SK-N-SH treated with all-trans-retinoic acid at 6 μM for 48 hours (cell line): ENCODE data around the gene LPP.
"Not testable (repeated sequence)": the region's sequence is repeated elsewhere in the genome, so short reads cannot be mapped to it uniquely, and the experiment has no call there.

ENCODE experiments used
- ATAC-seq: fragments of 200-7000 bp; cut with Tn5 transposase; 3 replicates; pipeline ENCODE4 v1.9.1; 2020; ENCODE audit warnings: mild to moderate bottlenecking, moderate library complexity
- ARNTL ChIP-seq: fragments of 450-650 bp; formaldehyde crosslinking; IDR thresholded peaks from 2 replicates; pipeline ENCODE4 v1.5.0; 2020; ENCODE audit warnings: low read depth, mild to moderate bottlenecking, moderate library complexity, borderline replicate concordance
- BACH2 ChIP-seq: fragments of 250-450 bp; sonication (Bioruptor Pico); IDR thresholded peaks from 2 replicates; pipeline ENCODE4 v1.9.0; 2021; ENCODE audit warnings: mild to moderate bottlenecking, borderline replicate concordance
- CSRNP3 ChIP-seq: fragments of 250-450 bp; sonication (Bioruptor Pico); IDR thresholded peaks from 2 replicates; pipeline ENCODE4 v1.5.1; 2021; ENCODE audit warnings: mild to moderate bottlenecking, moderate library complexity
- GLIS3 ChIP-seq: fragments of 250-450 bp; sonication (Bioruptor Pico); IDR thresholded peaks from 2 replicates; pipeline ENCODE4 v1.5.0; 2020; ENCODE audit warnings: mild to moderate bottlenecking, moderate library complexity
- ISL1 ChIP-seq: fragments of 250-450 bp; sonication (Bioruptor Pico); IDR thresholded peaks from 2 replicates; pipeline ENCODE4 v2.1.2; 2022; ENCODE audit warnings: mild to moderate bottlenecking, moderate library complexity
- OSR1 ChIP-seq: fragments of 250-450 bp; sonication (Bioruptor Pico); IDR thresholded peaks from 2 replicates; pipeline ENCODE4 v1.8.0; 2022; ENCODE audit warnings: moderate library complexity, mild to moderate bottlenecking, inconsistent platforms
- PPARA ChIP-seq: fragments of 250-450 bp; sonication (Bioruptor Pico); IDR thresholded peaks from 2 replicates; pipeline ENCODE4 v1.5.0; 2020; ENCODE audit warnings: mild to moderate bottlenecking, borderline replicate concordance
- RARB ChIP-seq: fragments of 250-450 bp; sonication (Bioruptor Pico); IDR thresholded peaks from 2 replicates; pipeline ENCODE4 v1.8.0; 2021; ENCODE audit warnings: mild to moderate bottlenecking, moderate library complexity
- SNAI2 ChIP-seq: fragments of 250-450 bp; sonication (Bioruptor Pico); IDR thresholded peaks from 2 replicates; pipeline ENCODE4 v1.5.0; 2020; ENCODE audit warnings: mild to moderate bottlenecking, moderate library complexity
- TCF4 ChIP-seq: fragments of 250-450 bp; sonication (Bioruptor Pico); IDR thresholded peaks from 2 replicates; pipeline ENCODE4 v1.8.0; 2021; ENCODE audit warnings: mild to moderate bottlenecking, moderate library complexity, borderline replicate concordance
- TOX ChIP-seq: fragments of 250-450 bp; sonication (Bioruptor Pico); IDR thresholded peaks from 2 replicates; pipeline ENCODE4 v1.8.0; 2021; ENCODE audit warnings: mild to moderate bottlenecking, moderate library complexity, borderline replicate concordance
- TSHZ2 ChIP-seq: fragments of 250-450 bp; sonication (Bioruptor Pico); IDR thresholded peaks from 2 replicates; pipeline ENCODE4 v1.5.0; 2020; ENCODE audit warnings: mild to moderate bottlenecking, moderate library complexity
- ZC3H10 ChIP-seq: fragments of 250-450 bp; sonication (Bioruptor Pico); IDR thresholded peaks from 2 replicates; pipeline ENCODE4 v1.5.1; 2021; ENCODE audit warnings: mild to moderate bottlenecking, moderate library complexity
- ZFP3 ChIP-seq: fragments of 250-450 bp; sonication (Bioruptor Pico); IDR thresholded peaks from 2 replicates; pipeline ENCODE4 v1.5.0; 2020; ENCODE audit warnings: mild to moderate bottlenecking, moderate library complexity
- ZFP30 ChIP-seq: fragments of 450-650 bp; formaldehyde crosslinking; IDR thresholded peaks from 2 replicates; pipeline ENCODE4 v1.5.0; 2022; ENCODE audit warnings: mild to moderate bottlenecking, moderate library complexity
- ZNF565 ChIP-seq: fragments of 450-650 bp; formaldehyde crosslinking; conservative IDR thresholded peaks from 2 replicates; pipeline ENCODE4 v1.5.0; 2020; ENCODE audit warnings: low read depth, mild to moderate bottlenecking, moderate library complexity
- ZNF70 ChIP-seq: fragments of 450-650 bp; formaldehyde crosslinking; IDR thresholded peaks from 2 replicates; pipeline ENCODE4 v1.5.0; 2020; ENCODE audit warnings: mild to moderate bottlenecking, moderate library complexity
- ZNF8 ChIP-seq: fragments of 450-650 bp; formaldehyde crosslinking; IDR thresholded peaks from 2 replicates; pipeline ENCODE4 v1.5.0; 2020; ENCODE audit warnings: mild to moderate bottlenecking, moderate library complexity
- TF ChIP-seq, protein P1 (sequence below): fragments of 250-450 bp; sonication (Bioruptor Pico); IDR thresholded peaks from 2 replicates; pipeline ENCODE4 v1.8.0; 2020; ENCODE audit warnings: mild to moderate bottlenecking, moderate library complexity, borderline replicate concordance
- TF ChIP-seq, protein P2 (sequence below): fragments of 250-450 bp; sonication (Bioruptor Pico); IDR thresholded peaks from 2 replicates; pipeline ENCODE4 v1.8.0; 2021; ENCODE audit warnings: low read depth, mild to moderate bottlenecking, moderate library complexity, borderline replicate concordance

LPP gene

GRCh38 chr3:188440340-188440972 lies 286.5 kb downstream of the LPP start (continued):
- TF ChIP-seq, protein P1, sequence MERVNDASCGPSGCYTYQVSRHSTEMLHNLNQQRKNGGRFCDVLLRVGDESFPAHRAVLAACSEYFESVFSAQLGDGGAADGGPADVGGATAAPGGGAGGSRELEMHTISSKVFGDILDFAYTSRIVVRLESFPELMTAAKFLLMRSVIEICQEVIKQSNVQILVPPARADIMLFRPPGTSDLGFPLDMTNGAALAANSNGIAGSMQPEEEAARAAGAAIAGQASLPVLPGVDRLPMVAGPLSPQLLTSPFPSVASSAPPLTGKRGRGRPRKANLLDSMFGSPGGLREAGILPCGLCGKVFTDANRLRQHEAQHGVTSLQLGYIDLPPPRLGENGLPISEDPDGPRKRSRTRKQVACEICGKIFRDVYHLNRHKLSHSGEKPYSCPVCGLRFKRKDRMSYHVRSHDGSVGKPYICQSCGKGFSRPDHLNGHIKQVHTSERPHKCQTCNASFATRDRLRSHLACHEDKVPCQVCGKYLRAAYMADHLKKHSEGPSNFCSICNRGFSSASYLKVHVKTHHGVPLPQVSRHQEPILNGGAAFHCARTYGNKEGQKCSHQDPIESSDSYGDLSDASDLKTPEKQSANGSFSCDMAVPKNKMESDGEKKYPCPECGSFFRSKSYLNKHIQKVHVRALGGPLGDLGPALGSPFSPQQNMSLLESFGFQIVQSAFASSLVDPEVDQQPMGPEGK (CRISPR knock-in tag): no peak
- no peak for TF ChIP-seq ZNF8 (CRISPR knock-in tag)
- TF ChIP-seq, all 23 proteins: peak for 0

GRCh38 chr3:188442430-188442829 lies 288.5 kb downstream of the LPP start:
- no peak for ATAC-seq
- TF ChIP-seq ZNF70 (CRISPR knock-in tag) (no peak), ZC3H10 (CRISPR knock-in tag) (no peak), ZNF8 (CRISPR knock-in tag) (no peak), ZFP3 (CRISPR knock-in tag) (no peak), RARB (CRISPR knock-in tag) (no peak), SNAI2 (CRISPR knock-in tag) (no peak), OSR1 (CRISPR knock-in tag) (no peak), GLIS3 (no peak), PPARA (no peak), TCF4 (CRISPR knock-in tag) (no peak), CSRNP3 (CRISPR knock-in tag) (no peak), ARNTL (no peak), BACH2 (CRISPR knock-in tag) (no peak), ISL1 (CRISPR knock-in tag) (no peak)
- TF ChIP-seq, protein P2, sequence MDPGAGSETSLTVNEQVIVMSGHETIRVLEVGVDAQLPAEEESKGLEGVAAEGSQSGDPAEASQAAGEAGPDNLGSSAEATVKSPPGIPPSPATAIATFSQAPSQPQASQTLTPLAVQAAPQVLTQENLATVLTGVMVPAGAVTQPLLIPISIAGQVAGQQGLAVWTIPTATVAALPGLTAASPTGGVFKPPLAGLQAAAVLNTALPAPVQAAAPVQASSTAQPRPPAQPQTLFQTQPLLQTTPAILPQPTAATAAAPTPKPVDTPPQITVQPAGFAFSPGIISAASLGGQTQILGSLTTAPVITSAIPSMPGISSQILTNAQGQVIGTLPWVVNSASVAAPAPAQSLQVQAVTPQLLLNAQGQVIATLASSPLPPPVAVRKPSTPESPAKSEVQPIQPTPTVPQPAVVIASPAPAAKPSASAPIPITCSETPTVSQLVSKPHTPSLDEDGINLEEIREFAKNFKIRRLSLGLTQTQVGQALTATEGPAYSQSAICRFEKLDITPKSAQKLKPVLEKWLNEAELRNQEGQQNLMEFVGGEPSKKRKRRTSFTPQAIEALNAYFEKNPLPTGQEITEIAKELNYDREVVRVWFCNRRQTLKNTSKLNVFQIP: no peak
- TF ChIP-seq, all 23 proteins: peak for 0

- not testable (repeated sequence) for ATAC-seq
These were observed 291.2 kb downstream of the LPP start for GRCh38 chr3:188445175-188445574.

GRCh38 chr3:188446014-188446413 lies 292.1 kb downstream of the LPP start:
- no peak for TF ChIP-seq TSHZ2 (CRISPR knock-in tag)
- no peak for TF ChIP-seq OSR1 (CRISPR knock-in tag)
- no peak for TF ChIP-seq ZNF565 (CRISPR knock-in tag)
- TF ChIP-seq TOX (CRISPR knock-in tag): no peak
- no peak for TF ChIP-seq ZFP30 (CRISPR knock-in tag)
- no peak for TF ChIP-seq ZNF70 (CRISPR knock-in tag)
- TF ChIP-seq SNAI2 (CRISPR knock-in tag): no peak
- TF ChIP-seq TCF4 (CRISPR knock-in tag): no peak
- TF ChIP-seq CSRNP3 (CRISPR knock-in tag): no peak
- TF ChIP-seq ZNF8 (CRISPR knock-in tag): no peak
- no peak for TF ChIP-seq ZC3H10 (CRISPR knock-in tag)
- no peak for ATAC-seq
